ENCODE measurements around the gene PICALM. TPM values are rescaled to one million over a fixed set of nuclear protein-coding genes. Genes with fewer than 3 reads are reported as not detected.

Gene PICALM
- total and polyA plus RNA-seq, 10 of the 15 experiments (the other 5 are each of a cell fraction or from before 2014, with no cell fraction given) = 4.3 to 150 (median 41.8) TPM

GRCh38 chr11:85977751-85978160, 91.1 kb downstream of the PICALM start:
- FAIRE-seq = no peak
- H3K4me1 ChIP-seq (ENCODE audit: control insufficient read depth, insufficient read depth, low read length) = no peaks in the 10 kb centered on the region
- intact Hi-C loops (cut with micrococcal nuclease; ENCODE audit: unreplicated experiment) = no loop called here
- H3K4me3 ChIP-seq = no peak overlapping the region
- ChIA-PET SMC1A (ENCODE audit: uncharacterized antibody, unreplicated experiment) (interaction anchor here (1.2 kb wide), 1 partner anchor 318 kb away, joined by 3 read pairs; no protein-coding TSS in a partner anchor), POLR2A (no interaction called here), CTCF (interaction anchor here (1.0 kb wide), 1 partner anchor 15 kb away, joined by 3 read pairs; no protein-coding TSS in a partner anchor), RAD21 (ENCODE audit: unreplicated experiment) (no interaction called here)
- H3K4me2 ChIP-seq (ENCODE audit: control insufficient read depth, insufficient read depth) = no peak overlapping the region
- no peaks in the 10 kb centered on the region for H3K79me2 ChIP-seq (ENCODE audit: control insufficient read depth, insufficient read depth, low read length)
- no peaks in the 10 kb centered on the region for H3K9me3 ChIP-seq (replicated peaks; ENCODE audit: control insufficient read depth, insufficient read depth, low read length)
- H3K27me3 ChIP-seq (replicated peaks in 1 of 2; ENCODE audit: control insufficient read depth in 2 of 2, insufficient read depth in 2 of 2, low read length in 1 of 2) = no peaks in the 10 kb centered on the region
- no peak for ATAC-seq
- 99% methylated on average over 4 of the region's 4 CpGs for WGBS (ENCODE audit: insufficient coverage, insufficient replicate concordance, low lambda C conversion rate, missing lambda C conversion rate)
- H4K20me1 ChIP-seq (ENCODE audit: control insufficient read depth, insufficient read depth) = no peaks in the 10 kb centered on the region
- H2AFZ ChIP-seq (ENCODE audit: control insufficient read depth, low read depth, low read length) = no peak overlapping the region
- no peak overlapping the region for H3K9ac ChIP-seq (ENCODE audit: control insufficient read depth, insufficient read depth, low read length)
- no peak overlapping the region for H3K27ac ChIP-seq (ENCODE audit: control insufficient read depth, insufficient read depth)
- in situ Hi-C loops (cut with MboI) = no loop called here
- BruUV-seq (replicated peaks) = no TSS peak
- H3K36me3 ChIP-seq (ENCODE audit: control insufficient read depth in 2 of 2, insufficient read depth in 2 of 2, low read length in 1 of 2) = peaks cover 7 to 33% of the 10 kb centered on the region in 2 experiments
- no peak for TF ChIP-seq MEF2B (IDR thresholded peaks at IDR 0.05; ENCODE audit: partially characterized antibody, poor library complexity, severe bottlenecking)
- no peak for DNase-seq (ENCODE audit: low read depth, low spot score)

- Histone ChIP-seq H3K4me2 (ENCODE audit: control insufficient read depth, insufficient read depth) (no peak overlapping the region), H3K79me2 (ENCODE audit: control insufficient read depth, insufficient read depth, low read length) (no peaks in the 10 kb centered on the region), H3K4me3 (no peak overlapping the region), H2AFZ (ENCODE audit: control insufficient read depth, low read depth, low read length) (no peak overlapping the region), H3K36me3 (ENCODE audit: control insufficient read depth in 2 of 2, insufficient read depth in 2 of 2, low read length in 1 of 2) (peaks cover 8 to 36% of the 10 kb centered on the region in 2 experiments), H3K9me3 (replicated peaks; ENCODE audit: control insufficient read depth, insufficient read depth, low read length) (no peaks in the 10 kb centered on the region), H4K20me1 (ENCODE audit: control insufficient read depth, insufficient read depth) (no peaks in the 10 kb centered on the region), H3K9ac (ENCODE audit: control insufficient read depth, insufficient read depth, low read length) (no peak overlapping the region), H3K27ac (ENCODE audit: control insufficient read depth, insufficient read depth) (no peak overlapping the region), H3K27me3 (replicated peaks in 1 of 2; ENCODE audit: control insufficient read depth in 2 of 2, insufficient read depth in 2 of 2, low read length in 1 of 2) (no peaks in the 10 kb centered on the region), H3K4me1 (ENCODE audit: control insufficient read depth, insufficient read depth, low read length) (no peaks in the 10 kb centered on the region)
- intact Hi-C loops (cut with micrococcal nuclease; ENCODE audit: unreplicated experiment) = no loop called here
- no peak for DNase-seq (ENCODE audit: low read depth, low spot score)
- BruUV-seq (replicated peaks) = no TSS peak
- RAD21 ChIA-PET (ENCODE audit: unreplicated experiment) = no interaction called here
- CTCF ChIA-PET = interaction anchor here (0.6 to 1.0 kb wide), 2 partner anchors 14 to 110 kb away, joined by 3 read pairs; no protein-coding TSS in a partner anchor
- 100% methylated on average over 1 of the region's 1 CpG for WGBS (ENCODE audit: insufficient coverage, insufficient replicate concordance, low lambda C conversion rate, missing lambda C conversion rate)
- TF ChIP-seq MEF2A (IDR thresholded peaks at IDR 0.05; ENCODE audit: insufficient read depth, low read depth, low read length) (no peak), CHD2 (IDR thresholded peaks at IDR 0.05; ENCODE audit: borderline replicate concordance, low read depth, low read length) (no peak), MTA3 (IDR thresholded peaks at IDR 0.05; ENCODE audit: borderline replicate concordance, low read length) (no peak), CBX5 (IDR thresholded peaks at IDR 0.05; ENCODE audit: low read depth) (no peak), ZNF207 (IDR thresholded peaks at IDR 0.05; ENCODE audit: borderline replicate concordance) (no peak), STAT3 (IDR thresholded peaks at IDR 0.05; ENCODE audit: low read depth, low read length) (no peak), STAT1 (conservative IDR thresholded peaks at IDR 0.05) (no peak), ZSCAN29 (IDR thresholded peaks at IDR 0.05) (no peak), RAD51 (IDR thresholded peaks at IDR 0.05) (no peak), SMAD1 (IDR thresholded peaks at IDR 0.05; ENCODE audit: low read depth, partially characterized antibody) (no peak), LARP7 (IDR thresholded peaks at IDR 0.05) (no peak), IRF4 (IDR thresholded peaks at IDR 0.05; ENCODE audit: low read depth, low read length) (no peak), POLR2A (IDR thresholded peaks at IDR 0.05; ENCODE audit: low read depth, low read length) (no peak)
- TF ChIP-seq, protein P1, sequence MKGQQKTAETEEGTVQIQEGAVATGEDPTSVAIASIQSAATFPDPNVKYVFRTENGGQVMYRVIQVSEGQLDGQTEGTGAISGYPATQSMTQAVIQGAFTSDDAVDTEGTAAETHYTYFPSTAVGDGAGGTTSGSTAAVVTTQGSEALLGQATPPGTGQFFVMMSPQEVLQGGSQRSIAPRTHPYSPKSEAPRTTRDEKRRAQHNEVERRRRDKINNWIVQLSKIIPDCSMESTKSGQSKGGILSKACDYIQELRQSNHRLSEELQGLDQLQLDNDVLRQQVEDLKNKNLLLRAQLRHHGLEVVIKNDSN (IDR thresholded peaks at IDR 0.05; ENCODE audit: borderline replicate concordance, extremely low read length, insufficient read depth, low read depth, low read length) = no peak
- POLR2A ChIA-PET = interaction anchor here (0.6 kb wide), 1 partner anchor 75 kb away, joined by 3 read pairs; no protein-coding TSS in a partner anchor
- in situ Hi-C loops (cut with MboI) = no loop called here
- FAIRE-seq = no peak
- ATAC-seq = no peak
- SMC1A ChIA-PET (ENCODE audit: uncharacterized antibody, unreplicated experiment) = interaction anchor here (1.1 to 1.5 kb wide), 3 partner anchors 14 to 320 kb away, joined by 3 to 4 read pairs (median 3); no protein-coding TSS in a partner anchor
Observed at GRCh38 chr11:85976525-85976924, 92.4 kb downstream of the PICALM start.

All from GM12878 (cell line).